ENCODE data around the gene ZNF500.

- TF ChIP-seq MAX (IDR thresholded peaks at IDR 0.05; ENCODE audit: low read depth, low read length): no peak
- no peak for TF ChIP-seq ZNF687 (IDR thresholded peaks at IDR 0.05)
- TF ChIP-seq YY1 (IDR thresholded peaks at IDR 0.05; ENCODE audit: low read depth, low read length): no peak
- no peak for TF ChIP-seq ZBTB11 (CRISPR knock-in tag; IDR thresholded peaks at IDR 0.05)
- no peak for TF ChIP-seq EZH2 (IDR thresholded peaks at IDR 0.05; ENCODE audit: borderline replicate concordance, control insufficient read depth, low read depth, low read length)
- no peak for TF ChIP-seq USF2 (IDR thresholded peaks at IDR 0.05; ENCODE audit: borderline replicate concordance, low read depth, low read length)
- TF ChIP-seq E2F8 (IDR thresholded peaks at IDR 0.05; ENCODE audit: low read depth, partially characterized antibody): no peak
- no peak for TF ChIP-seq TCF7 (IDR thresholded peaks at IDR 0.05; ENCODE audit: borderline replicate concordance)
- TF ChIP-seq SMC3 (IDR thresholded peaks at IDR 0.05; ENCODE audit: borderline replicate concordance, low read length): no peak
- no peak for TF ChIP-seq EP300 (IDR thresholded peaks at IDR 0.05; ENCODE audit: borderline replicate concordance in 1 of 2, control insufficient read depth in 1 of 2, low read depth in 2 of 2, low read length in 2 of 2)
Observed at GRCh38 chr16:4714996-4715395, 52.0 kb downstream of the ZNF500 start.
